Thymus (tissue), 11 donors: Measurements from ENCODE around the gene DIO1. TPM values are rescaled to one million over a fixed set of nuclear protein-coding genes. Genes with fewer than 3 reads are reported as not detected.

ENCODE experiments used
- DNase-seq, 9 donors: peaks; one replicate each; pipeline ENCODE4 v3.0.0-alpha.2; 2013; ENCODE audit warnings: low spot score in 9 of 9, low read depth in 6 of 9, missing footprints in 1 of 9
- H3K27ac ChIP-seq, 2 donors: one replicate each; pipeline ENCODE4 v1.5.1; 2013; ENCODE audit warnings: control low read depth in 1 of 2, low read depth in 1 of 2, low read length in 1 of 2, mild to moderate bottlenecking in 1 of 2, moderate library complexity in 1 of 2
- H3K27me3 ChIP-seq, 2 donors: one replicate each; pipeline ENCODE4 v1.5.1; 2013; ENCODE audit warnings: low read length in 1 of 2; ENCODE audit not compliant: control insufficient read depth in 2 of 2, insufficient read depth in 1 of 2
- H3K36me3 ChIP-seq, 2 donors: one replicate each; pipeline ENCODE4 v1.5.1; 2013; ENCODE audit warnings: low read length in 1 of 2, mild to moderate bottlenecking in 1 of 2, moderate library complexity in 1 of 2; ENCODE audit not compliant: control insufficient read depth in 2 of 2, insufficient read depth in 2 of 2
- H3K4me1 ChIP-seq, 2 donors: one replicate each; pipeline ENCODE4 v1.5.1; 2013; ENCODE audit warnings: low read length in 2 of 2; ENCODE audit not compliant: control insufficient read depth in 2 of 2, insufficient read depth in 2 of 2
- H3K4me3 ChIP-seq, 2 donors: one replicate each; pipeline ENCODE4 v1.5.1; 2013; ENCODE audit warnings: low read length in 2 of 2, control low read depth in 1 of 2, mild to moderate bottlenecking in 1 of 2
- H3K9me3 ChIP-seq, 2 donors: one replicate each; pipeline ENCODE4 v1.5.1; 2013; ENCODE audit warnings: low read length in 1 of 2, mild to moderate bottlenecking in 1 of 2; ENCODE audit not compliant: control insufficient read depth in 2 of 2, insufficient read depth in 1 of 2
- WGBS: extraction: QIAGEN DNeasy Blood & Tissue Kit; methylation state at CpG from one replicate; pipeline ENCODE4 v1.1.7; 2013; 5-methylcytosine and 5-hydroxymethylcytosine counted together
- polyA plus RNA-seq: library from polyadenylated mRNA; stranded (reverse); fragments of 200-250 nt; gene quantifications from one replicate; pipeline ENCODE4 v1.2.3, GENCODE V29; 2013
- total RNA-seq: library from RNA; stranded (reverse); fragments of 120-200 nt; gene quantifications from one replicate; pipeline ENCODE4 v1.2.4, GENCODE V29; 2013
- donor health status: healthy.

The DIO1 gene
- total and polyA plus RNA-seq, 2 donors: 0.05 to 0.18 TPM

DNA sequence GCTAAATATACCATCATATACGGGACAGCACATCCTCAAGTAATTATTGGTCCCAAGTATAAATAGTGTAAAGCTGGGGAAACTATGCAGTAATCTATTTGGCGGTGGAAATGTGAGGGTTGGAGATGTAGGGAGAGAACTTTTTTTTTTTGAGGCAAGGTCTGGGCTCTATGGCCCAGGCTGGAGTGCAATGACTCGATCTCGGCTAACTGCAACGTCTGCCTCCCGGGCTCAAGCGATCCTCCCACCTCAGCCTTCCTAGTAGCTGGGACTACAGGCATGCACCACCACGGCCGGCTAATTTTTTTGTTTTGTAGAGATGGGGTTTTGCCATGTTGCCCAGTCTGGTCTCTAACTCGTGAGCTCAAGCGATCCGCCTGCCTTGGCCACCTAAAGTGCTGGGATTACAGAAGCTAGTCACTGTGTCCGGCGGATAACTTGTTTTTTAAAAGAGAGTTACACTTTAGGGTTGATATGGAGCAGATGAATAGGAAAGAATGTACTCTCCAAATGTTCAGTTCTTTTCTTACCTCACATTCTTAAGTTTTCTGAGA lies 49.6 kb downstream of the DIO1 start:
- Histone ChIP-seq H3K4me3 (no peak overlapping the region), H3K36me3 (peaks cover 0 to 5% of the 10 kb centered on the region in 2 donors), H3K9me3 (peaks cover 0 to 2% of the 10 kb centered on the region in 2 donors), H3K27me3 (no peaks in the 10 kb centered on the region), H3K4me1 (peaks cover 15 to 21% of the 10 kb centered on the region in 2 donors), H3K27ac (no peak overlapping the region)
- 98% methylated on average over 14 of the region's 14 CpGs for WGBS
- DNase-seq: no peak

DNA sequence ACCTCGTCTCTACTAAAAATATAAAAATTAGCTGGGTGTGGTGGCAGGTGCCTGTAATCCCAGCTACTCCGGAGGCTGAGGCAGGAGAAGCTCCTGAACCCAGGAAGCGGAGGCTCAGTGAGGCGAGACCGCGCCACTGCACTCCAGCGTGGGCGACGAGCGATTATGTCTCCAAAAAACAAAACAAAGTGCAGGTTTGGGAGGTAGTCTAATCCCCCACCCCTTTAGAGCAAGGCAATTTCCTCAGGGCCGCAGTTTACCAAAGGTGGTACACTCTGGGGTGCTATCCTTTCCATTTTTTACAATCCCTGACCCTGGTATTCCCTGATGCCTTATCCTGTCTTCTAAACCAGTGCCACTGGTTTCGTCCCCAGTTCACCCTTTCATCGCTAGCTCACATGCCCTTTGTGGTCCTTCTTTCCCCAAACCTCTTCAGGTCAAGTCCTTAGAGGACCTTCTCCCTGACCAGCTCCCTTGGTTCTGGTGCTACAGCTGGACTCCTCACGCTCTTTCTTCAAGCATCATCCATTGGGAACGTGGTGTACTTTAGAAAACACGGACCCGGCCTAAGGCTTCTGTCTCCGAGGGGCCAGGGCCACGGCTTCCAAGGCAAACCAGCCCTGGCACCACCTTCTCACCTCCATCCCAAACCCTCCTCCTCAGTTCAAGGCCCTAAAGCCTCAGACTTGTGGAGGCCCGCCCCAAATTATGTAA lies 50.6 kb downstream of the DIO1 start:
- Histone ChIP-seq H3K4me3 (peak overlapping the region; percentile 92 to 96), H3K4me1 (peaks cover 21 to 28% of the 10 kb centered on the region in 2 donors), H3K36me3 (peaks cover 0 to 5% of the 10 kb centered on the region in 2 donors), H3K9me3 (peaks cover 0 to 2% of the 10 kb centered on the region in 2 donors), H3K27ac (no peak overlapping the region), H3K27me3 (no peaks in the 10 kb centered on the region)
- 70% methylated on average over 20 of the region's 20 CpGs for WGBS
- peak in 2 of 9 donors; percentile 7 to 8 for DNase-seq

DNA sequence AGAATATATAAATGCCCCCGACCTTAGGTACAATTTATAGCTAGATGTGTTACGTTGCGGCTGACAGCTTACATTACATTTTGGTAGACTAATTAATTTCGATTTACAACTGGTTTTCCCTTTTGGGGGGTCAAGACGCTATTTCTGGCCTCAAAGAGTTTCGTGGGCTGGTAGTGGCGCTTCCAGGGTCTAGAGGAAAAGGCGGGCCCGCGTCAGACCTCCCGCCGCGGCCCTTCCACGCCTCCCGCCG lies 51.1 kb downstream of the DIO1 start:
- peak overlapping the region; percentile 80 to 82 for H3K27ac ChIP-seq
- WGBS: under 1% methylated on average over 16 of the region's 16 CpGs
- peaks cover 0 to 5% of the 10 kb centered on the region in 2 donors for H3K36me3 ChIP-seq
- no peaks in the 10 kb centered on the region for H3K27me3 ChIP-seq
- DNase-seq: no peak
- peaks cover 0 to 2% of the 10 kb centered on the region in 2 donors for H3K9me3 ChIP-seq
- H3K4me3 ChIP-seq: peak overlapping the region; percentile 92 to 96
- H3K4me1 ChIP-seq: peaks cover 26 to 33% of the 10 kb centered on the region in 2 donors

DNA sequence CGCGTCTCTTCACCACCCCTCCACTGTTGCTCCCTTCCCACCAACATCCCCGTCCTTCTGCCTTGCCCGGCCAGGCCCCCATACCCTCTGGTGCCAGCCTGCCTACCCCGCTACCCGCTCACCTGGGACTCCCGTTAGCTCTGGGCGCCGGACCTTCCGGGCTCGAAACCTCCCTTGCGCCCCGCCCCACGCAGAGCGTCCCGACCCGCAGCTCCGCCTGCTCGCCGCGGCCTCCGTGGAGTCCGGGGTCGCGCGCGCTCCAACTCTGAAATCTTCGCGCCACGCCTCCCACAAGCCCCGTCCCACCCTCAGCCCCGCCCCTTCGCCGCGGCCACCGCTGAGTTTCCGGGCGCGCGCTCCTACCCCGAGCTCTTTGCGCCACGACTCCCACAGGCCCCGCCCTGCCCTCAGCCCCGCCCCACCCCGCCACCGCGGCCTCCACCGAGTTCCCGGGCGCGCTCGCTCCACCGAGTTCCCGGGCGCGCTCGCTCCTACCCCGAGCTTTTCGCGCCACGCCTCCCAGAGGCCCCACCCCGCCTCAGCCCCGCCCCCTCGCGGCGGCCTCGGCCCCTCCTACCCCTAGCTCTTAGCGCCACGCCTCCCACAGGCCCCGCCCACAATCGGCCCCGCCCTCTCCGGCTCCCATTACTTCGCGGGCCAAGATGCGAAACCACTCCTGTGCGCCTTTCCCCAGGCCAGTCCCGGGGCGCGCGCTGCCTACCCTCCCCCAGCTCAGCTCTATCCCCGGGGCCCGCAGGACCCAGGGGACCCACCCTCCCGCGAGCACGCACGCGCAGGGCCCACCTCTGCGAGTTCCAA lies 51.7 kb downstream of the DIO1 start, which contains the start of gene IFT25:
IFT25 (minus strand) TSS at position 267 of the 819 bp plus-strand sequence. CDS start 5,617 bp downstream, outside the sequence.
- Histone ChIP-seq H3K9me3 (peaks cover 0 to 2% of the 10 kb centered on the region in 2 donors), H3K27me3 (no peaks in the 10 kb centered on the region), H3K36me3 (peaks cover 0 to 4% of the 10 kb centered on the region in 2 donors), H3K4me3 (peak within 1 kb of the TSS; percentile 92 to 96), H3K27ac (peak within 1 kb of the TSS; percentile 88 to 92), H3K4me1 (peaks cover 27 to 36% of the 10 kb centered on the region in 2 donors)
- whole genome bisulfite sequencing: under 1% methylated on average over 90 of the region's 90 CpGs
- DNase-seq: peak; percentile 81 to 97 (median 93)

DNA sequence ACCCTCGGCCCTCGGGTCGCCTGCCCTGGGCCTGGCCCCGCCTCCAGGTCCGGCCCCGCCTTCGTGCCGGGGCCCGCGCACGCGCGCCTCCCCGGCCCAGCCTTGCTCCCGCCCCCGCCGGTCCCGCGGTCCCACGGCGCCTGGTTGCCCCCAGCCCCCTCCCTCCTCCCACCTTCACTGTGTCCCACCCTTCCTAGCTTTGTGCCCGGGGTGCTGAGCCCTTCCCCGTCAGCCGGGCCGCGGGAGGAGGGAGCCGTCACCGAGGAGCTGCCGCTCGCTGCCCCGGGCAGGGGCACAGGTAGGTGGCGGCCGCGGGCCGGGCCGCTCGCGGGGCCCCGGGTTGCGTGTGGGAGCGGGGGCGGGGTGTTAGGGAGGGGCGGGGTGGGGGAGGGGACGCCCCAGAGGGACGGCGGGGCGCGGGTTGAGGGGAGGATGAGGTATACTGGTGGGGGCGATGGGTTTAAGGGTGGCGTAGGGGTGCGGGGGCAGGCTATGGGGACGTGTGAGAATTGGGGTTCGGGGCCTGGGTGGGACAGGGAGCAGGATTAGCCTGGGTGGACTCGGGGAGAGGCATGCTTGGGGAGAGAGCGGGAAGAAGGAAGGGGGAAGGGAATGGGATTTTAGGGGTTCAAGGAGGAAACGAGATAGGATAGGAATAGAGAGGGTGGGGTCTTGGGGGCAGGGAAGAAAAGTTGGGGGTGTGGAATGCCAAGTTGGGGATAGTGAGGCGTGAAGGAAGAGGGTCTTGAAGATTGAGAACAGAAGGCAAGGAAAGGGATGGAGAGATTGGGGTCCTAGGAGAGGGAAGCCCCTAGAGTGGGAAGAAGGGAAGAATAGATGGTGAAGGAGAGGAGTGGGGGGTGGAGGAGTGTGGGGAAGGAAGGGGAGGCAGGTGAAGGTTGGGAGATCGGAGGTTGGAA lies 52.5 kb downstream of the DIO1 start, which contains the start of gene LRRC42:
LRRC42 (plus strand) TSS at position 99 of the 920 bp plus-strand sequence. CDS start 5,650 bp downstream, outside the sequence.
- Histone ChIP-seq H3K27me3 (no peaks in the 10 kb centered on the region), H3K4me3 (peak within 1 kb of the TSS; percentile 92 to 96), H3K36me3 (peaks cover under 1 to 2% of the 10 kb centered on the region in 2 donors), H3K4me1 (peaks cover 27 to 36% of the 10 kb centered on the region in 2 donors), H3K9me3 (peaks cover 0 to 2% of the 10 kb centered on the region in 2 donors), H3K27ac (peak within 1 kb of the TSS; percentile 88 to 92)
- peak in 7 of 9 donors; percentile 64 to 94 (median 86) for DNase-seq
- 3% methylated on average over 58 of the region's 58 CpGs for WGBS

DNA sequence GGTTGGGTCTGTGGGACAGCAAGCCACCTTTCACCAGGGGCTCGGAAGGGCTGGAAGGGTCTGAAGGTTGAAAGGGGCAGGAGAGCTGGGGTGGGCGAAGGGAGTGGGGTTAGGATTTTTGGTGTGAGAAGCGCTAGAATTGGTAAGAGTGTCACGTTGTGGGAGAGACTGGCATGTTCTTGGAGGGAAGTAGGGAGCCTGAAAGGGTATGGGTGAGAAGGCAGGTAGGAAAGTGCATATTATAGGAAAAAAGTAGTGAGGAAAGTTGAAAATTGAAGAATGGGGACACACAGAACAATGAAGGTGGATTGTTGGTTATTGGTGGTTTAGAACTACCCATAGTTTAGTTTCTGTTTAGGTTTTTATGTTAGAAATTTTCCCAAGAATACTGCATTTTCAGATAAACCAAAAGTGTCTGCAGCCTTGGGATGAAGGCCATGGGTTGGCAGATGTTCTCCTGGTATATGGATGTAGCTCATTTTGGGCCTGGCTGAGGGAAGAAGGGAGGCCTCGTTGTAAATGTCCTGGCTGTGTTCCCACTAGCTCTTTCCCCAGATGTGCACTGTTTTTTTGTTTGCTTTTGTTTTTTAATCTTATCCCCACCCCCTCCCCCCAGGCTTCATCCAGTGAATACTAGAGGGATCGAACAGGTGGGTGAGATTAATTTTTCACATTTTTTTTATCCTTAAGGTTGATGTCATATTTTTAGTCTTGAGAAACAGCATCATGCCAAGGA lies 53.4 kb downstream of the DIO1 start:
- Histone ChIP-seq H3K27me3 (no peaks in the 10 kb centered on the region), H3K4me1 (peaks cover 27 to 36% of the 10 kb centered on the region in 2 donors), H3K9me3 (peaks cover 0 to 2% of the 10 kb centered on the region in 2 donors), H3K36me3 (peaks cover 9 to 10% of the 10 kb centered on the region in 2 donors), H3K27ac (peak overlapping the region in 1 of 2 donors; percentile 1), H3K4me3 (peak overlapping the region; percentile 66 to 96)
- WGBS: 81% methylated on average over 6 of the region's 6 CpGs
- no peak for DNase-seq

DNA sequence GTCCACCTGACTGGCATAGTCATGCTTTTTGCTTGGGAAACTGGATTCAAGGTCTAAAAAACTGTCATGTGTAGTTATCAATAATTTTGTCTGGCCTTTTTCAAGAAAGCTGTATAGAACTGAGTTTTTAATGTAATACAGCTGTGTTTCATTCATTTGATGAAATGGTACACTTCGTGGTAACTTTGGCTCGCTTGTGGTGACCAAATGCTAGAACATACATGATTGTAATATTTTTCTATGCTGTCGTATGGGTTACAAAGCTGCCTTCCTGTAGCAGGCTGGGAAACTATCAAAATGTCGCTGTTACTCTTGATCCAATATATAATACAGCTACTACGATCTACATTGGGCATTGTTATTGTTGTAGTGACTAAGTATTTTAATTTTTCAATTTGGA lies 54.3 kb downstream of the DIO1 start:
- Histone ChIP-seq H3K9me3 (peaks cover 0 to 2% of the 10 kb centered on the region in 2 donors), H3K4me3 (no peak overlapping the region), H3K27me3 (no peaks in the 10 kb centered on the region), H3K27ac (no peak overlapping the region), H3K36me3 (peaks cover 9 to 15% of the 10 kb centered on the region in 2 donors), H3K4me1 (peaks cover 27 to 36% of the 10 kb centered on the region in 2 donors)
- 98% methylated on average over 5 of the region's 5 CpGs for WGBS
- DNase-seq: no peak
